ENCODE measurements around the gene ZNF837.

ZNF837 gene

DNA sequence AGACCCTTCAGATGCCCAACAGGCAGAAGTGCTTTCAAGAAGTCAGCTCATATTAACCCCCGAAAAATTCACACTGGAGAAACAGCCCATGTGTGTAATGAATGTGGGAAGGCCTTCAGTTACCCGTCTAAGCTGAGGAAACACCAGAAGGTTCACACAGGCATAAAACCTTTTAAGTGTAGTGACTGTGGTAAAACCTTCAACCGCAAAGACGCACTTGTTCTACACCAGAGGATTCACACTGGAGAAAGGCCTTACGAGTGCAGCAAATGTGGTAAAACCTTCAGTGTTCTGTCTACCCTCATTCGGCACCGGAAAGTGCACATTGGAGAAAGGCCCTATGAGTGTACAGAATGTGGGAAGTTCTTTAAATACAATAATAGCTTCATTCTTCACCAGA lies 36.2 kb upstream of the ZNF837 start:
- H3K79me2 ChIP-seq (ENCODE audit: insufficient read depth, low read length), result no peaks in the 10 kb centered on the region

DNA sequence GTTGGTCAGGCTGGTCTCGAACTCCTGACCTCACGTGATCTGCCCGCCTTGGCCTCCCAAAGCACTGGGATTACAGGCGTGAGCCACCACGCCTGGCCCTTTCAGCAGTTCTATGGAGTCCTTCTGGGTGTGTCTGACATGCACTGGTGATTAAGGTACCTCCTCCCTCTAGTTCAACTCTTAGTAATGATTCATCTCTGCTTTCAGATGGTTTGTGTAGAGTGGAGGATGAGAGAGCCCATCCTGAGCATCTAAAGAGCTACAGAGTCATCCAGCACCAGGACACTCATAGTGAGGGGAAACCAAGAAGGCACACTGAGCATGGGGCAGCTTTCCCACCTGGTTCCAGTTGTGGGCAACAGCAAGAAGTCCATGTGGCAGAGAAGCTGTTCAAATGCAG lies 35.8 kb upstream of the ZNF837 start:
- H3K9me3 ChIP-seq (ENCODE audit: low read length), result peaks cover 8% of the 10 kb centered on the region
- no peak overlapping the region for H3K4me2 ChIP-seq (ENCODE audit: low read length)
- H3K27me3 ChIP-seq (ENCODE audit: insufficient read depth, low read length), result no peaks in the 10 kb centered on the region
- H3F3A ChIP-seq (ENCODE audit: insufficient read depth, low read length), result no peaks in the 10 kb centered on the region
- H3K4me1 ChIP-seq (ENCODE audit: insufficient read depth, low read length, severe bottlenecking), result no peaks in the 10 kb centered on the region
- no peaks in the 10 kb centered on the region for H4K20me1 ChIP-seq (ENCODE audit: insufficient read depth, low read length)
- H3K36me3 ChIP-seq (ENCODE audit: insufficient read depth, low read length), result peaks cover 46% of the 10 kb centered on the region
- H2AFZ ChIP-seq (ENCODE audit: low read length), result no peak overlapping the region
- no peak overlapping the region for H3K9ac ChIP-seq (ENCODE audit: low read length)
- TF ChIP-seq EZH2 (IDR thresholded peaks at IDR 0.05; ENCODE audit: borderline replicate concordance, low read length), result no peak
- TF ChIP-seq, protein P1, sequence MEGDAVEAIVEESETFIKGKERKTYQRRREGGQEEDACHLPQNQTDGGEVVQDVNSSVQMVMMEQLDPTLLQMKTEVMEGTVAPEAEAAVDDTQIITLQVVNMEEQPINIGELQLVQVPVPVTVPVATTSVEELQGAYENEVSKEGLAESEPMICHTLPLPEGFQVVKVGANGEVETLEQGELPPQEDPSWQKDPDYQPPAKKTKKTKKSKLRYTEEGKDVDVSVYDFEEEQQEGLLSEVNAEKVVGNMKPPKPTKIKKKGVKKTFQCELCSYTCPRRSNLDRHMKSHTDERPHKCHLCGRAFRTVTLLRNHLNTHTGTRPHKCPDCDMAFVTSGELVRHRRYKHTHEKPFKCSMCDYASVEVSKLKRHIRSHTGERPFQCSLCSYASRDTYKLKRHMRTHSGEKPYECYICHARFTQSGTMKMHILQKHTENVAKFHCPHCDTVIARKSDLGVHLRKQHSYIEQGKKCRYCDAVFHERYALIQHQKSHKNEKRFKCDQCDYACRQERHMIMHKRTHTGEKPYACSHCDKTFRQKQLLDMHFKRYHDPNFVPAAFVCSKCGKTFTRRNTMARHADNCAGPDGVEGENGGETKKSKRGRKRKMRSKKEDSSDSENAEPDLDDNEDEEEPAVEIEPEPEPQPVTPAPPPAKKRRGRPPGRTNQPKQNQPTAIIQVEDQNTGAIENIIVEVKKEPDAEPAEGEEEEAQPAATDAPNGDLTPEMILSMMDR (IDR thresholded peaks at IDR 0.05; ENCODE audit: low read length), result no peak
- no peaks in the 10 kb centered on the region for H3K9me2 ChIP-seq (ENCODE audit: low read depth, low read length)
- H3K4me3 ChIP-seq (ENCODE audit: low read depth, low read length, poor library complexity, severe bottlenecking), result no peak overlapping the region
- H3K27ac ChIP-seq (ENCODE audit: low read depth, low read length, poor library complexity, severe bottlenecking), result no peak overlapping the region
- no peaks in the 10 kb centered on the region for H3K79me2 ChIP-seq (ENCODE audit: insufficient read depth, low read length)

More for the DNA sequence above, 36.2 kb upstream of the ZNF837 start:
- Histone ChIP-seq H3K36me3 (ENCODE audit: insufficient read depth, low read length) (peaks cover 46% of the 10 kb centered on the region), H3K9ac (ENCODE audit: low read length) (no peak overlapping the region), H4K20me1 (ENCODE audit: insufficient read depth, low read length) (no peaks in the 10 kb centered on the region), H3F3A (ENCODE audit: insufficient read depth, low read length) (no peaks in the 10 kb centered on the region), H2AFZ (ENCODE audit: low read length) (no peak overlapping the region), H3K27ac (ENCODE audit: low read depth, low read length, poor library complexity, severe bottlenecking) (no peak overlapping the region), H3K4me2 (ENCODE audit: low read length) (no peak overlapping the region), H3K4me1 (ENCODE audit: insufficient read depth, low read length, severe bottlenecking) (no peaks in the 10 kb centered on the region), H3K9me3 (ENCODE audit: low read length) (peaks cover 8% of the 10 kb centered on the region), H3K4me3 (ENCODE audit: low read depth, low read length, poor library complexity, severe bottlenecking) (no peak overlapping the region), H3K9me2 (ENCODE audit: low read depth, low read length) (no peaks in the 10 kb centered on the region), H3K27me3 (ENCODE audit: insufficient read depth, low read length) (no peaks in the 10 kb centered on the region)
- no peak for TF ChIP-seq EZH2 (IDR thresholded peaks at IDR 0.05; ENCODE audit: borderline replicate concordance, low read length)
- TF ChIP-seq, protein P1 (IDR thresholded peaks at IDR 0.05; ENCODE audit: low read length), result no peak

DNA sequence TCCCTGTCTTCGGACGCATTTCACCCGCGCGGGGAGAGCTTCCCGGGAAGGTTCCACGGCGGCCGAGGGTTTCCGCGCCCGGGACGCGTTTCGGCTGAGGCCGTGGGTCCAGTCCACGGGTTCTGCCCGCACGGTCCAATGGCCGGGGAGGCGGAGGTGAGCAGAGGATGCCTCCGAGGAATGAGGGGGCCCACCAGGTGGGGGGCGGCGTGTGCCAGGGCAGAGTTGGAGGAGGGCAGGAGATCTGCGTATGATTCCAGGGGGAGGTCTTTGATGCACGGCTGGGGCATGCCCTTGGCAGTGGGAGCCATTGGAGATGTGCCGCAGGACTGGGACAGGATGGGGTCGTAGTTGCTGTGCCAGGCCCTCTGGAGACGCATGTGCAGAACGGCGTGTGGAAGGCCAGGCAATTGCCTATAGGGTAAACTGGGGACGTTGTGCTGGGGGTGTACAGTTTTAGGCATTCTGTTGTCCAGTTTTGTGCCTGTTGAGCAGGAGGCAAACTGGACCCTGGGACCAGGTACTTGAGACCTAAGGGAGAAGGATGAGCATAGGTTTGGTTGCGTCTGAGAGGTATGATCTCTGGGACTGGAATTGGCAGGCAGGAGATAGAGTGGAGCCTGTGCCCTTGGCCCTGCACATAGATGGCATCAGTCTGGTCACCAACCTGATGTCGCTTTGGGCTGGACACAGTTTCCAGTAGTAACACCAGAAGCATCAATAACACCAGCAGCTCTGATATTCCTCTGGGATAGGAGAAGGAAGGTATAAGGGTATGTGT lies 28.4 kb upstream of the ZNF837 start:
- Histone ChIP-seq H3K4me2 (ENCODE audit: low read length) (peak overlapping the region; percentile 98), H2AFZ (ENCODE audit: low read length) (no peak overlapping the region), H3K9me3 (ENCODE audit: low read length) (no peaks in the 10 kb centered on the region), H3K9me2 (ENCODE audit: low read depth, low read length) (no peaks in the 10 kb centered on the region), H3F3A (ENCODE audit: insufficient read depth, low read length) (no peaks in the 10 kb centered on the region), H3K9ac (ENCODE audit: low read length) (peak overlapping the region; percentile 87), H3K27ac (ENCODE audit: low read depth, low read length, poor library complexity, severe bottlenecking) (no peak overlapping the region), H3K4me1 (ENCODE audit: insufficient read depth, low read length, severe bottlenecking) (peaks cover 23% of the 10 kb centered on the region), H3K4me3 (ENCODE audit: low read depth, low read length, poor library complexity, severe bottlenecking) (peak overlapping the region; percentile 90), H4K20me1 (ENCODE audit: insufficient read depth, low read length) (no peaks in the 10 kb centered on the region), H3K27me3 (ENCODE audit: insufficient read depth, low read length) (no peaks in the 10 kb centered on the region), H3K36me3 (ENCODE audit: insufficient read depth, low read length) (no peaks in the 10 kb centered on the region), H3K79me2 (ENCODE audit: insufficient read depth, low read length) (no peaks in the 10 kb centered on the region)
- TF ChIP-seq, protein P1 (IDR thresholded peaks at IDR 0.05; ENCODE audit: low read length), result no peak
- no peak for TF ChIP-seq EZH2 (IDR thresholded peaks at IDR 0.05; ENCODE audit: borderline replicate concordance, low read length)
